CD4-positive, alpha-beta T cell treated with Interleukin-17A for 4 hours (primary cell): ENCODE results near the gene SCIMP.
"Not testable (repeated sequence)": the region's sequence is repeated elsewhere in the genome, so short reads cannot be mapped to it uniquely, and the experiment has no call there.

Experiments
- DNase-seq: peaks from one replicate; pipeline ENCODE4 v3.0.0-alpha.2; 2020; ENCODE audit warnings: mixed read lengths

Gene SCIMP

GRCh38 chr17:5234645-5235576, at the start of gene SCIMP:
Gene SCIMP, minus strand, starts transcription at chr17:5234860. Its CDS starts 105 bp downstream, at chr17:5234755.
- no peak for DNase-seq

GRCh38 chr17:5283571-5284315, 49.1 kb upstream of the SCIMP start:
- DNase-seq = no peak

GRCh38 chr17:5282642-5283217, 48.1 kb upstream of the SCIMP start:
- no peak for DNase-seq

- DNase-seq = peak; percentile 96
Measured at GRCh38 chr17:5281814-5282641, 47.4 kb upstream of the SCIMP start, which contains the start of gene RABEP1. Gene RABEP1, plus strand, starts transcription at chr17:5282284. Its CDS starts 203 bp downstream, at chr17:5282487.

GRCh38 chr17:5272322-5272721, 37.7 kb upstream of the SCIMP start:
- DNase-seq = no peak

- DNase-seq = no peak
Measured at GRCh38 chr17:5269241-5269960, 34.7 kb upstream of the SCIMP start.

- no peak for DNase-seq
Measured at GRCh38 chr17:5264893-5265292, 30.2 kb upstream of the SCIMP start.

GRCh38 chr17:5263441-5263840, 28.8 kb upstream of the SCIMP start:
- no peak for DNase-seq

- DNase-seq = no peak
Measured at GRCh38 chr17:5262416-5262991, 27.8 kb upstream of the SCIMP start.

- DNase-seq = no peak
Measured at GRCh38 chr17:5260542-5260941, 25.9 kb upstream of the SCIMP start.

- DNase-seq = no peak
Measured at GRCh38 chr17:5257124-5257523, 22.5 kb upstream of the SCIMP start.

GRCh38 chr17:5254903-5255521, 20.4 kb upstream of the SCIMP start:
- DNase-seq = no peak

- DNase-seq = no peak
Measured at GRCh38 chr17:5254414-5254813, 19.8 kb upstream of the SCIMP start.

GRCh38 chr17:5249615-5250014, 15.0 kb upstream of the SCIMP start:
- DNase-seq = peak; percentile 75

GRCh38 chr17:5248821-5249479, 14.3 kb upstream of the SCIMP start:
- DNase-seq = no peak

GRCh38 chr17:5247621-5248020, 13.0 kb upstream of the SCIMP start:
- no peak for DNase-seq

GRCh38 chr17:5241861-5242671, 7.4 kb upstream of the SCIMP start:
- peak; percentile 46 for DNase-seq

GRCh38 chr17:5239769-5240168, 5.1 kb upstream of the SCIMP start:
- not testable (repeated sequence) for DNase-seq

GRCh38 chr17:5238333-5238732, 3.7 kb upstream of the SCIMP start:
- DNase-seq = no peak
